RWPE2 (cell line): ENCODE data around the gene DAZAP2.

Experiments
- ATAC-seq: fragments of 200-7000 bp; cut with Tn5 transposase; 3 replicates; pipeline ENCODE4 v1.9.1; 2021; ENCODE audit warnings: low read depth
- DNase-seq: peaks from one replicate; pipeline ENCODE4 v3.0.0-alpha.2; 2020; ENCODE audit warnings: low spot score
- H3K27ac ChIP-seq: fragments of 450-650 bp; 2 replicates; pipeline ENCODE4 v1.5.1; 2017; ENCODE audit warnings: mild to moderate bottlenecking; ENCODE audit not compliant: poor library complexity, severe bottlenecking
- H3K27me3 ChIP-seq: fragments of 250-450 bp; sonication (Bioruptor Pico); 2 replicates; pipeline ENCODE4 v1.5.1; 2021; ENCODE audit warnings: mild to moderate bottlenecking, moderate library complexity; ENCODE audit not compliant: insufficient read depth, poor library complexity, severe bottlenecking
- H3K36me3 ChIP-seq: fragments of 250-450 bp; sonication (Bioruptor Pico); 2 replicates; pipeline ENCODE4 v1.5.1; 2020; ENCODE audit warnings: low read depth, mild to moderate bottlenecking, moderate library complexity
- H3K4me1 ChIP-seq: fragments of 250-450 bp; sonication (Bioruptor Pico); 2 replicates; pipeline ENCODE4 v1.5.1; 2021; ENCODE audit warnings: mild to moderate bottlenecking, moderate library complexity; ENCODE audit not compliant: insufficient read depth, poor library complexity, severe bottlenecking
- H3K4me3 ChIP-seq: fragments of 250-450 bp; sonication (Bioruptor Pico); 2 replicates; pipeline ENCODE4 v1.5.1; 2021; ENCODE audit warnings: mild to moderate bottlenecking, moderate library complexity; ENCODE audit not compliant: severe bottlenecking
- H3K9me3 ChIP-seq: fragments of 250-450 bp; sonication (Bioruptor Pico); 2 replicates; pipeline ENCODE4 v1.5.1; 2021; ENCODE audit warnings: mild to moderate bottlenecking, moderate library complexity; ENCODE audit not compliant: severe bottlenecking
- TF ChIP-seq, protein P1 (sequence below): fragments of 450-650 bp; IDR thresholded peaks from one replicate; pipeline ENCODE4 v1.5.1; 2017; ENCODE audit warnings: mild to moderate bottlenecking, moderate library complexity; ENCODE audit not compliant: poor library complexity, severe bottlenecking

Gene DAZAP2

DNA sequence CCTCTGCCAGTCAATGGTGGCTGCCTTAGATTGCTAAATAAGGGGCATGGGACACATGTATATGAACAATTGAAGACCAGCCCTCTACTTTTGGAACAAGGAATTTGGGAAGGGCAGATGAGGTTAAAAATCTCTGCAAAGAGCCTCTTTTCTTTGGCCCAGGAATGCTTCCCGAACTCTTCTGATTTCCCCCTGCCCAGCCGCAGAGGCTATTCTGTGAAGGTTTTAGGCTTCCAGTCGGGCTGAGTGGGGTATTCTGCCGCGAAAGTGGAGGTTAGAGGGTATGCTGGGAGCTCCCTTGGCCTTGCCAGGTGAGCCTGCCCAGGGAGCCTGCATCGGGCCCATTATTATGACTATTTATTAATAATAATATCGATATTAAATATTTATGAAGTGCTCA is 22.0 kb upstream of the DAZAP2 start:
- Histone ChIP-seq H3K9me3 (no peaks in the 10 kb centered on the region), H3K27me3 (no peaks in the 10 kb centered on the region), H3K36me3 (no peaks in the 10 kb centered on the region), H3K27ac (peak overlapping the region; percentile 61), H3K4me1 (peaks cover 6% of the 10 kb centered on the region), H3K4me3 (peak overlapping the region; percentile 80)
- no peak for ATAC-seq
- DNase-seq = no peak
- TF ChIP-seq, protein P1, sequence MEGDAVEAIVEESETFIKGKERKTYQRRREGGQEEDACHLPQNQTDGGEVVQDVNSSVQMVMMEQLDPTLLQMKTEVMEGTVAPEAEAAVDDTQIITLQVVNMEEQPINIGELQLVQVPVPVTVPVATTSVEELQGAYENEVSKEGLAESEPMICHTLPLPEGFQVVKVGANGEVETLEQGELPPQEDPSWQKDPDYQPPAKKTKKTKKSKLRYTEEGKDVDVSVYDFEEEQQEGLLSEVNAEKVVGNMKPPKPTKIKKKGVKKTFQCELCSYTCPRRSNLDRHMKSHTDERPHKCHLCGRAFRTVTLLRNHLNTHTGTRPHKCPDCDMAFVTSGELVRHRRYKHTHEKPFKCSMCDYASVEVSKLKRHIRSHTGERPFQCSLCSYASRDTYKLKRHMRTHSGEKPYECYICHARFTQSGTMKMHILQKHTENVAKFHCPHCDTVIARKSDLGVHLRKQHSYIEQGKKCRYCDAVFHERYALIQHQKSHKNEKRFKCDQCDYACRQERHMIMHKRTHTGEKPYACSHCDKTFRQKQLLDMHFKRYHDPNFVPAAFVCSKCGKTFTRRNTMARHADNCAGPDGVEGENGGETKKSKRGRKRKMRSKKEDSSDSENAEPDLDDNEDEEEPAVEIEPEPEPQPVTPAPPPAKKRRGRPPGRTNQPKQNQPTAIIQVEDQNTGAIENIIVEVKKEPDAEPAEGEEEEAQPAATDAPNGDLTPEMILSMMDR = no peak

DNA sequence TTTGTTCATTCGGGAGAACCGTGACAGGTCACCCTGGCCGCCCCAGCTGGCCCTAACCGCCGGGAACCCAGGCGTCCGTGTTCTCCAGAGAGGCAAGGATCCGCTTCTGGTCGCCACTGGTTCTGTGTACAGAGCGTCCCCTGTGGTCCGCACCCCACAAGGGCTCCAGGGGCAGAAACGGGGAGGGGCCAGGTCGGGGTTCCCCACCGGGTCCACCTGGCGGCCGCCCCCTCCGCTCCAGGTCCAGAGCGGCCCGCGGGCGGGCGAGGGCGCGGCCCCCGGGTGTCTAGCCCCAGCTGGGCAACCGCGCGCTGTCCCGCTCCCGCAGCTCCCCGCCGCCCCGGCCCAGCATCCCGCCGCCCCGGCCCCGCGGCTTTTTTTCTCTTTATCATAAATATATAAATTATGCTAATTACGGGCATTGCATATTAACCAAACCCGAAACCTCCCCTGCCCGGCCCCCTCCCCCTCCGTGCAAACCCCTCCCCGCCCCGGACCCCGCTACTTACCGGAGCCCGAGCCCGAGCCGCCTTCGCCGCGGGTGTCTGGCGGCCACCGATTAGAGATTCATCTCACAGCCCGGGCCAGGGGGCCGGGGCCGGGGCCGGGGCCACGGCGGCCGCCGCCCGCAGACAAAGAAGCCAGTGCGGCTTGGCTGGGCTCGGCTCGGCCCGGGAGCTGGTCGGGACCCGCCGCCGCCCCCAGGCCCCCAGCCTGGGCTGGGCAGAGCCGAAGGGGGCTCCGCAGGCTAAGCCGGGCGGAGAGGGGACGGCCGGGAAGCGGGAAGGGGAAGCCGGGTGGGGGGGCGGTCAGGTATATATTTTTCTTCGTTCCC is 21.3 kb upstream of the DAZAP2 start:
- Histone ChIP-seq H3K4me3 (peak overlapping the region; percentile 80), H3K36me3 (no peaks in the 10 kb centered on the region), H3K27me3 (no peaks in the 10 kb centered on the region), H3K9me3 (no peaks in the 10 kb centered on the region), H3K27ac (peak overlapping the region; percentile 61), H3K4me1 (peaks cover 6% of the 10 kb centered on the region)
- ATAC-seq (peak; percentile 52), DNase-seq (peak; percentile 54)
- TF ChIP-seq, protein P1 = peak; percentile 38

DNA sequence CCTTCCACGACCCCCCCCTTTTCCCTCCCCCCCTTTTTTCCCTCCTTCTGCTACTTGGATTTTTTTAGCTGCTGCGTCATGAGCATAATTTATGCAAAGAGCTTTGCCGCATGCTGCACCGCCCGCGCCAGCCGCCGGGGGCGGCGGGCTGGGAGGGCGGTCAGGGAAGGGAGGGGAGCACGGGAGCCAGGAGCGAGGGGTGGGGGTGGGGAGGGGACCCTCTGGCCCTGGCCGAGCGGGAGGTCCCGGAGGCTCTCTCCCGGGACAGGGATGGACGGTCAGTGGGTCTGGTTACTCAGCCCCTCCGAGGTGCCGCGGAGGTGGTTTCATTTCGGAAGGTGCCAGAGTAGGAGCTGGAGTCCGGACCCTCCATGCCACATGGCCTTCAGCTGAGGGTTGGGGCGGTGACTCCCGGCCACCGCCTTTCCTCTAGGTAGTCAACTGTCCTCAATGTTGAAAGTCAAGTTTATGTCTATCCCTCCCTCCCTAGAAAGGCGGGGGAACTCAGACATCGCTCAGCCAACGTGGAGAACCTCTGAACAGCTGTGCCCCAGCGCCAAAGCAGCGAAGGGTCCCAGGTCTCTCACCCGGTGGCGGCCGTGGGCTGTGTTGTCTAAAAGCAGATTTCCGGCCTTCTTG is 20.5 kb upstream of the DAZAP2 start, which contains the start of gene POU6F1:
Gene POU6F1 (minus strand): TSS at position 95 of the 639 bp plus-strand sequence. CDS start 11,226 bp downstream, outside the sequence.
- DNase-seq = peak; percentile 54
- Histone ChIP-seq H3K9me3 (no peaks in the 10 kb centered on the region), H3K27ac (peak within 1 kb of the TSS; percentile 61), H3K36me3 (no peaks in the 10 kb centered on the region), H3K4me1 (peaks cover 6% of the 10 kb centered on the region), H3K4me3 (peak within 1 kb of the TSS; percentile 80), H3K27me3 (no peaks in the 10 kb centered on the region)
- TF ChIP-seq, protein P1 = peak; percentile 9
- ATAC-seq = peak; percentile 72

DNA sequence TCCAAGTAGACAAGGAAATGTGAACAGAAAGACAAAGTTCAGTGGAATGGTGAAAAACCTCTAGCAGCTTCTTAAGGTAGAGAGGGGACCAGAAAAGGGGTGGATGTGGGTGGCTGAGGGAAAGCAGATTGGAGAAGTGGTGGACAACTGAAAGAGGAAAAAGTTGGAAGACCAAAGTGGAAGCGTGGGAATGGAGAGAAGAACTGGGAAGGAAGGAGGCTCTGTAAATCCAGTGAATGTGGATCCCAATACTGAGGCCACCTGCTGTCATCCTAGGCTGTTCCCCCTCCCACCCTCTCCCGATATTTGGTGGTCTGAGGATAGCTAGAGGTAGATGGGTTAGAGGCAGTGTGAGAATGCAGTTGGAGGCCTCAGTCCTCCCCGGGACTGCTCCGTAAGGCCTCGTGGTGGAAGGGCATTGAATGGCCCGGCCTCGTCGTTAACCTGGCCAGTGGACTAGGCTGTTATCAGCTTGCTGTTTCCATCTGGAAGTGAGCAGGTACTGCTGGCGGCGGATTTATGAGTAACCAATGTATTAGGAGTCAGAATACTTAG is 19.9 kb upstream of the DAZAP2 start:
- DNase-seq (no peak), ATAC-seq (peak; percentile 37)

More for the DNA sequence above, 19.9 kb upstream of the DAZAP2 start:
- TF ChIP-seq, protein P1 = no peak
- Histone ChIP-seq H3K27me3 (no peaks in the 10 kb centered on the region), H3K4me3 (peak overlapping the region; percentile 80), H3K4me1 (peaks cover 6% of the 10 kb centered on the region), H3K9me3 (no peaks in the 10 kb centered on the region), H3K27ac (peak overlapping the region; percentile 61), H3K36me3 (no peaks in the 10 kb centered on the region)
